HepG2 (cell line): ENCODE results near the gene GPR62. TPM values are rescaled to one million over a fixed set of nuclear protein-coding genes. Genes with fewer than 3 reads are reported as not detected.

Source experiments
- ATAD3A ChIP-seq: sonication (generic); formaldehyde crosslinking; IDR thresholded peaks from 2 replicates; pipeline ENCODE4 v1.4.0; 2020; ENCODE audit warnings: missing genetic modification reagents
- ATM ChIP-seq: fragments of 450-650 bp; IDR thresholded peaks from 2 replicates; pipeline ENCODE4 v1.7.1; 2017; ENCODE audit warnings: mild to moderate bottlenecking, borderline replicate concordance
- CBX2 ChIP-seq, 2 experiments: fragments of 200-600 bp in 1 of 2; sonication (generic); formaldehyde crosslinking in 1 of 2; IDR thresholded peaks; 2 replicates each; pipeline versions ENCODE4 v1.7.0 to v1.8.1; 2018 to 2022; ENCODE audit warnings: low read depth in 2 of 2, low read length in 1 of 2, mild to moderate bottlenecking in 1 of 2, missing genetic modification reagents in 1 of 2
- CEBPG ChIP-seq: IDR thresholded peaks from 2 replicates; pipeline ENCODE4 v1.6.1; 2016
- CREBL2 ChIP-seq: sonication (generic); formaldehyde crosslinking; IDR thresholded peaks from 2 replicates; pipeline ENCODE4 v1.8.1; 2023; ENCODE audit warnings: missing genetic modification reagents, mild to moderate bottlenecking, borderline replicate concordance
- DNMT3B ChIP-seq: conservative IDR thresholded peaks from 2 replicates; pipeline ENCODE4 v1.6.1; 2016; ENCODE audit warnings: missing biosample characterization, control low read depth
- ETV6 ChIP-seq: sonication (generic); formaldehyde crosslinking; conservative IDR thresholded peaks from 2 replicates; pipeline ENCODE4 v1.4.0; 2020; ENCODE audit warnings: missing genetic modification reagents
- NCOA5 ChIP-seq: sonication (generic); formaldehyde crosslinking; IDR thresholded peaks from 2 replicates; pipeline ENCODE4 v1.4.0; 2020; ENCODE audit warnings: missing genetic modification reagents
- PLRG1 ChIP-seq: fragments of 450-650 bp; conservative IDR thresholded peaks from 2 replicates; pipeline ENCODE4 v1.6.1; 2016
- PLSCR1 ChIP-seq: sonication (generic); formaldehyde crosslinking; IDR thresholded peaks from 2 replicates; pipeline ENCODE4 v1.5.0; 2020; ENCODE audit warnings: missing genetic modification reagents, mild to moderate bottlenecking, borderline replicate concordance
- POLR2AphosphoS2 ChIP-seq: IDR thresholded peaks from 2 replicates; pipeline ENCODE4 v1.6.1; 2011; ENCODE audit warnings: low read depth, low read length, improper control_type of control experiment
- RAD51 ChIP-seq: fragments of 450-650 bp; IDR thresholded peaks from 2 replicates; pipeline ENCODE4 v1.6.1; 2016; ENCODE audit warnings: borderline replicate concordance
- RBFOX2 ChIP-seq: fragments of 200-400 bp; formaldehyde crosslinking; IDR thresholded peaks from 2 replicates; pipeline ENCODE4 v1.6.1; 2017; ENCODE audit warnings: low read depth, mild to moderate bottlenecking, low read length
- SAP130 ChIP-seq: IDR thresholded peaks from 2 replicates; pipeline ENCODE4 v1.6.1; 2016; ENCODE audit warnings: low read depth
- SATB2 ChIP-seq: sonication (generic); formaldehyde crosslinking; IDR thresholded peaks from 2 replicates; pipeline ENCODE4 v1.5.0; 2020; ENCODE audit warnings: missing genetic modification reagents
- TIGD3 ChIP-seq: sonication (generic); formaldehyde crosslinking; IDR thresholded peaks from 2 replicates; pipeline ENCODE4 v1.5.1; 2020; ENCODE audit warnings: mild to moderate bottlenecking, missing genetic modification reagents, borderline replicate concordance
- YEATS2 ChIP-seq: sonication (generic); formaldehyde crosslinking; IDR thresholded peaks from 2 replicates; pipeline ENCODE4 v1.4.0; 2020; ENCODE audit warnings: missing genetic modification reagents, borderline replicate concordance
- ZFX ChIP-seq: sonication (generic); formaldehyde crosslinking; IDR thresholded peaks from 2 replicates; pipeline ENCODE4 v1.4.0; 2020; ENCODE audit warnings: mild to moderate bottlenecking, low read depth, missing genetic modification reagents, moderate library complexity
- ZNF253 ChIP-seq: sonication (generic); formaldehyde crosslinking; IDR thresholded peaks from 2 replicates; pipeline ENCODE4 v1.8.0; 2022; ENCODE audit warnings: mild to moderate bottlenecking, missing genetic modification reagents, borderline replicate concordance
- ZNF276 ChIP-seq: sonication (generic); formaldehyde crosslinking; IDR thresholded peaks from 2 replicates; pipeline ENCODE4 v1.4.0; 2020; ENCODE audit warnings: mild to moderate bottlenecking, low read depth, missing genetic modification reagents
- ZNF446 ChIP-seq: sonication (generic); formaldehyde crosslinking; IDR thresholded peaks from 2 replicates; pipeline ENCODE4 v1.5.0; 2020; ENCODE audit warnings: mild to moderate bottlenecking, missing genetic modification reagents
- ZNF605 ChIP-seq: sonication (generic); formaldehyde crosslinking; IDR thresholded peaks from 2 replicates; pipeline ENCODE4 v1.8.0; 2022; ENCODE audit warnings: mild to moderate bottlenecking, missing genetic modification reagents
- ZNF670 ChIP-seq: sonication (generic); formaldehyde crosslinking; IDR thresholded peaks from 2 replicates; pipeline ENCODE4 v1.8.0; 2022; ENCODE audit warnings: mild to moderate bottlenecking, missing genetic modification reagents, borderline replicate concordance
- ZNF672 ChIP-seq: sonication (generic); formaldehyde crosslinking; IDR thresholded peaks from 2 replicates; pipeline ENCODE4 v1.8.1; 2022; ENCODE audit warnings: missing genetic modification reagents
- ZNF749 ChIP-seq: sonication (generic); formaldehyde crosslinking; IDR thresholded peaks from 2 replicates; pipeline ENCODE4 v1.8.0; 2022; ENCODE audit warnings: mild to moderate bottlenecking, missing genetic modification reagents, moderate library complexity, borderline replicate concordance
- ZNF790 ChIP-seq: sonication (generic); formaldehyde crosslinking; IDR thresholded peaks from 2 replicates; pipeline ENCODE4 v1.8.0; 2022; ENCODE audit warnings: missing genetic modification reagents, mild to moderate bottlenecking, borderline replicate concordance
- polyA plus RNA-seq, 8 experiments: library from polyadenylated mRNA; depleted of rRNA in 3 of 8; stranded (reverse) in 7 of 8; unstranded in 1 of 8; fragments of >200 nt; fragmentation: Illumina TruSeq in 4 of 8; extraction: Trizol in 4 of 8; gene quantifications; 2 replicates each; pipeline versions ENCODE4 v1.2.1 to v1.2.3, GENCODE V29; 2011 to 2016; ENCODE audit warnings: low read depth in 4 of 8, missing spikeins in 1 of 8, mixed read lengths in 1 of 8; ENCODE audit not compliant: insufficient read depth in 1 of 8
- total RNA-seq, 5 experiments: library from RNA; depleted of rRNA; stranded (reverse); fragments of >200 nt; fragmentation: Illumina TruSeq; extraction: Trizol; gene quantifications; 2 replicates each; pipeline ENCODE4 v1.2.3, GENCODE V29; 2016; ENCODE audit warnings: low read depth in 1 of 5

The GPR62 gene
- total and polyA plus RNA-seq, 2 of the 13 experiments (the other 11 are each of a cell fraction or from before 2014, with no cell fraction given), result not detected

GRCh38 chr3:51974963-51975851, 20.0 kb downstream of the GPR62 start, which contains the start of gene ABHD14A (continued):
- no peak for TF ChIP-seq ZNF253 (CRISPR knock-in tag)
- TF ChIP-seq SAP130, result peak; percentile 68
- TF ChIP-seq TIGD3 (CRISPR knock-in tag), result no peak
- TF ChIP-seq ATAD3A (CRISPR knock-in tag), result no peak
- TF ChIP-seq ZNF276 (CRISPR knock-in tag), result no peak
- TF ChIP-seq ZNF790, result 0 out of 2 replicates have a peak, but pooled peaks have one; percentile 15
- TF ChIP-seq CBX2 (IDR thresholded peaks at IDR 0.05; ENCODE audit: low read depth, low read length), result no peak
- no peak for TF ChIP-seq CBX2 (CRISPR knock-in tag; IDR thresholded peaks at IDR 0.05; ENCODE audit: low read depth)
- peak; percentile 40; the same call in 1 of the 2 replicates for TF ChIP-seq ZFX
- TF ChIP-seq PLRG1, result no peak
- peak; percentile 95 for TF ChIP-seq RBFOX2
- TF ChIP-seq YEATS2 (CRISPR knock-in tag), result no peak
- TF ChIP-seq ZNF749 (CRISPR knock-in tag), result no peak
- TF ChIP-seq NCOA5 (CRISPR knock-in tag), result no peak
- no peak for TF ChIP-seq PLSCR1 (CRISPR knock-in tag)
- TF ChIP-seq CREBL2, result no peak
- no peak for TF ChIP-seq ZNF672 (CRISPR knock-in tag)
- no peak for TF ChIP-seq ETV6 (CRISPR knock-in tag)
- no peak for TF ChIP-seq POLR2AphosphoS2
- TF ChIP-seq ZNF446 (CRISPR knock-in tag), result no peak
- TF ChIP-seq DNMT3B (CRISPR knock-in tag), result no peak
- TF ChIP-seq RAD51, result no peak
- no peak for TF ChIP-seq ATM
- no peak for TF ChIP-seq SATB2 (CRISPR knock-in tag)
- no peak for TF ChIP-seq CEBPG
- no peak for TF ChIP-seq ZNF670
- peak; percentile 82; the same call in 1 of the 2 replicates for TF ChIP-seq ZNF605 (CRISPR knock-in tag)
